GM21390 (cell line): Measurements from ENCODE around the gene SLC40A1.

Source experiments
- ATAC-seq: cut with Tn5 transposase; IDR thresholded peaks from one replicate; pipeline ENCODE4 v1.9.1; 2021; ENCODE audit not compliant: unreplicated experiment

SLC40A1 gene

DNA sequence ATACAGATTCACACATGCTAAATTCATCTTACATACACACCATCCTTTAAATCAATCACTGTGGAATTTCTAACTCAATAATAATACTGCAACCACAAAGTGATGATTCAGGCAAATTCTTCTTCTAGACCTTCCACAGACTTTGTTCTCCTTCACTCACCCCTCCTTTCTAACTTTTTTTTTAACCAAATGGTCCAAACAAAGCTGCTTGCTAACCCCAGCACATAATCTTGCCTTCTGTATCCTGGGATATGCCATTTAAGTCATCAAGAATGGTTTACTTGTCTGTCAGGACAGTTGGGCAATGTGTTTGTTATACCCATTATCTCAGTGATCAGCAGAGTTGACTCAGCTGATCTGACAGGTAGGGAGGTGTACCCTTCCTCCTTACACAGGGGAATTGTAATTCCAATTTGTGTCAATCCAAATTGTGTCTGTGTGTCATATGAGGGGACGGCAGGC is 10.0 kb downstream of the SLC40A1 start:
- ATAC-seq: no peak

DNA sequence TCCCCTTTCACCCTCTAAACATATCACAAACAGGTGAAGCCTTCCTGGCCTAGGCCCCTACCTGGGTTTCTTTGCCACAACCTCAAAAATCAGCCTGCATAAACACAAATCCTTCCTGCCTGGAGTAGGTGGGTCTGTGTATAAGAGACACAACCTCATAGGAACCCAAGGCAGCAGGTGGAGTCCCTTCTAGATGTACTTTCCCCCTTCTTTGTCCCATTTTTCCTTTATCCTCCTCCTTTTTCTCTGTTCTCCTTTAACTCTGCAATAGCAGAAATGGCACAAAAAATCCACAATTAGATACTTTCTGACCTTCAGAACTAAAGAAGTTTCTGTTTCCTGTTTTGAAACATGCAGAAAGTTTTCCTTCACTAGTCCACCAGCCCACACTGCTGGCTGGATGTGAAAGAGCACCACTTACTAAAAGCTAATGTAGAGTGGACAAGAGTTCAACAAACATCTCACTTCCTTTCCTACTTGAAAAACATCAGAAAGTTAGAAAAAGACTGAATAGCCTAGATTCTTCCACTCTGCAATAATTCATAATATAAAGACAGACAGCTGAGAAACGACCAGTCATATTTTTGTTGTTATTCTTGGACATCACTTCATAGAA is 11.2 kb downstream of the SLC40A1 start:
- peak; percentile 61 for ATAC-seq

DNA sequence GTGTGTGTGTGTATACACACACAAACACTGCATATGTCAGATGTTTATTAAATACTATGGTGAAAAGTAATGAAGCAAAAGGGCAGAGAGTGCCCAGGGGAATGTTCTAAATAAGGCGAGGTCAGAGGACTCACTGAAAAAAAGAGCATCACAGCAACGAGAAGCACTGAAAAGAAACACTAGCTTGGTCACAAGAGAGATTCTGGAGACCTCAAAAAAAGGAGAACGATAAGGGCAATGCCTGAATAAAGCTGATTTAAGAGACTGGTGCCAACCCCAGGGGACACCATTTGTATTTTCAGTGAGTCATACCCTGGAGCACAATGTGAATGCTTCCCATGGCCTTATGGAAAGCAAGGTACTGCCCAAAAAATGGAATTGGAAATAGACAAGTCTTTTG is 14.5 kb downstream of the SLC40A1 start:
- ATAC-seq: no peak

DNA sequence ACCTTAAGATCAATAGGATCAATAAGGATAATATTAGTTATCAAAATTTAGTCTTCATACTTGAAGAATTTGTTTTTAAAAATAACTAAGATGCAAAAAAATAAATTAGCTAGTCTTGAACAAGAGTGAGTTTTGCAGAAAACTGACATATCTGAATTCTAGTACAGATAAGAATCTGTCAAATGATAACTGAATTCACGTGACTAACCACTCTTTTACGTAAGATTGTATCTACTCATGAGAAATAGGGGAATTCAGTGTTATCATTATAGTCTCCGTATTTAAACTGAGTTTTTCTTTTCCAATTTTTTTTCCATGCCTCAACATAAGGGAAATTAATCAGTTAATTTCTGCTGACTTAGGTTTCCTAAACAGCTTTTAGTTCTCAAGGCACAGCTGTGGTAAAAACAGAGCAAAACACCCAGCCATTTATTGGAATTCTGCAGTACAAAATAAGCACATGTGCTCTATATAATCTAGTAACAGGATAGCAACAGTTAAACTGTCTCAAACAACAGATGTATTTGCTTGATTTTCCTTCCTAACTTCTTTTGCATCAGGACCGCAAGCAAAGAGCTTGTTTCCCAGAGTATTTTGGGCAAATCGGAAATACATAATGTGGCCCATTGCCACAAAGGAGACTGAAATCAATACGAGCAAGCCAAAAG is 19.1 kb downstream of the SLC40A1 start:
- ATAC-seq: no peak

DNA sequence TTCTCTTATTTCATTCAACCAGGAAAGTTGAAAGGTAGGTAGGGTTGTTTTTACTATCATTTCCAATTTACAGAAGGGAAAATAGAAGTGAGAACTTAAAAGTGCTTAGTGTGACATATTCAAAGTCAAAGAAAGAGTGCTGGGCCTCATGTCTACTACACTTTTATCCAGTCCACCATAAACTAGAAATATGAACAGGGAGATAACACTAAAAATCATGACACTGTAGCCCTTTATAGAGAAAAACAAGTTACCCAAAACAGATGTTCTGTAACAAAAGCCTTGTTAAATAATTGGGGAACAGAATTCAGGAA is 20.4 kb downstream of the SLC40A1 start:
- ATAC-seq: no peak

DNA sequence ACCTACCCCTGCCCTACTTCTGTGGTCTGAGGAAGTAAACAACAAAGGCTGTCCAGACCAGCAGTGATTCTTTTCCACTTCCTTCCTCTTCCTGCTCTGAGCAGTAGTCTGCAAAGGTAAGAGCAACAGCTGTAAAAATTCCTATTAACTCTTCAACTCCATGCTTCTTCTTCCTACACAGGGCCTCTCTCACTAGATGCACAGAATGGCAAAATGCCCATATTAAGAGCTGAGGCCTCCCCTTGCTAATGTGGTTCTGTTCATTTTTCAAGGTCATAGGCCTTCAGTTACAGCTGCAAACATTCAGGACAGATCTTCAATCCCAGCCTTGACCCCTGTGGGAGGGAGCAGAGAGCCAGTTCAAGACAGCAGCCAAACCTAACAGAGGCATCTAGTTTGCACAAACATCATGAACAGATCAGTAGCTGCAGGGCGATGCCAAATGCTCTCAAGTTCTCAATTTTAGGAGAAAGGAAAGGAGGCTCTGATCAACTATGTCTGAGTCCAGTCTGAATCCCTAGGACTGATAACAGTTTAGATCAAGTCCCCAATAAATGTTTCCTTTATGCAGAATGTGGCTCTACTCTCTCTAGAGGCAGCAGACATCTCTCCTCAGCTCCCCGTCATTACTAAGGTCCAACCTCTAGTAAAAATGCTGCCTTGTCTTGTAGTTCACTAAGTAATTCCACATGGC is 20.9 kb downstream of the SLC40A1 start:
- ATAC-seq: no peak

DNA sequence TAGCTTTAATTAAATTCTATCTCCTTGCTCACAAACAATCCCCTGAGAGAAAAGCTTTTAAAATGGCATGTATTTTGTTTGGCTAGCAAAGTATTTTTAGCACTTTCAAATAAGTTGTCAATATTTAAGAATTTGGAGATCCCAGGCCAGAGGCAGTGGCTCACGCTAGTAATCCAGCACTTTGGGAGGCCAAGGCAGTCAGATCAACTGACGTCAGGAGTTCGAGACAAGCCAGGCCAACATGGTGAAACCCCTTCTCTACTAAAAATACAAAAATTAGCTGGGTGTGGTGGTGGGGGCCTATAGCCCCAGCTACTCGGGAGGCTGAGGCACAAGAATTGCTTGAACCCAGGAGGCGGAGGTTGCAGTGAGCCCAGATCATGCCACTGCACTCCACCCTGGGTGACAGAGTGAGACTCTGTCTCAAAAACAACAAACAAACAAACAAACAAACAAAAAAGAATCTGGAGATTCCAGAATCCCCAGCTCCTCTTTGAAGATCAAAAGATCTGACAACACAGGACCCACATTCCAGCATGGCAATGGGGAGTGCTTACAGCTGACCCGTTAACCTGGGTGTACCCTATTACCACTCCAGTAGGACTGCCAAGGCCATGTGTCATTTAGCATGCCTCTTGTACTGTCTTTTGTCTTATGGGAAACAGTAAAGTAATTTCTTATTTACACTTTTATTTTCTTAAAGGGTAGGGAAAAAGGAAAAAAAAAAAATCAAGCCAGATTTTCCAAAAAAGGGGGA is 21.9 kb downstream of the SLC40A1 start:
- ATAC-seq: no peak

DNA sequence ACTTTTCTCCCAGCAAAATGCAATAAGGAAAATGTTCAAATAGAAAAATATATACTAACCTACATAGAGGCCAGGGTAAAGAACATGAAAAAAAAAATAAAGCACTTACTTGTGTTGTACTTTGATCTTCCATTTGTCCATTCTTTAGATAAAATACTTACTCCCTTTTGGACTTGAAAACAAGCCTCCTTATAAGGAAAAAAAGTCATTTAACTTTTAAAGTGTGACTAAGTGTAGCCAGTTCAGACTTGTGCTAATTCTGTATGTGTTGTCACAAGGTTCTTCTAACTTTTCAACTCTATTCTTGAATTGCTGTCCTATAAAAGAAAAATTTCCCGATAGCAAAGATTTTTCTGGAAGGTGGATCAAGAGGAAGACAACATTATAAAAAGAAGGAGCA is 23.2 kb downstream of the SLC40A1 start:
- ATAC-seq: no peak

DNA sequence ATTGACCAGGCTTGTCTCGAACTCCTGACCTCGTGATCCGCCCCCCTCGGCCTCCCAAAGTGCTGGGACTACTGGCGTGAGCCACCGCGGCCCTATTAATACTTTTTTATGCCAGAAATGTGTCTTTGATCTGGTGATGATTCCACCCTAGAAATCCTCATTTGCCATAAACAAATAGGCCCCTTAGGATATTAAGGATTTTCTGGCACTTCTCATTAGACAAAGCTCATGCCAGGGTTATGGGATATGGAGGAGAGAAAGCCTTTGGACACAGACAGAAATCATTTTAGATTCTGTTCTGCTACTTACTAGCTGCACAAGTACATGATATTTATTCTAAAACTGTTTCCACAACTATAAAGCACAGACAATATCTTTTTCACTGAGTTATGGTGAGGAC is 24.1 kb downstream of the SLC40A1 start:
- ATAC-seq: no peak

DNA sequence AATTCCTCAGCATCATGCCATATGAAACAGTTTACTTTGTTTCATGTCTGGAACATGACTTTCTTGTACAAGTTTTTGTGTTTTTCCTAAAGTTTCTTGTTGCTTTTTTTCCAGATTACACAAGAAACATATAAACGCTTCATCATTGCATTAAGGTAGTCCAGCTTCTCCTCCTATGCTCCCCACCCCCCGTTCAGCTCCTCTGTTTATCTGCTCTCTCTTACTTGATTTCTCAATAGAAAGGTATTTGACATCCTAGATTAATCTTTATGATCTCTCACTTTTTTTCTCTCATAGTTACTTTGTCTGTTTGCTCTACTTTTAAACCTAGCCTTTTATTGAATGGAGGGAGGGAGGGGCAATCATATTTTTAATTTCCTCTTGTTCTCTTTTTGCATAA is 25.4 kb downstream of the SLC40A1 start:
- no peak for ATAC-seq

DNA sequence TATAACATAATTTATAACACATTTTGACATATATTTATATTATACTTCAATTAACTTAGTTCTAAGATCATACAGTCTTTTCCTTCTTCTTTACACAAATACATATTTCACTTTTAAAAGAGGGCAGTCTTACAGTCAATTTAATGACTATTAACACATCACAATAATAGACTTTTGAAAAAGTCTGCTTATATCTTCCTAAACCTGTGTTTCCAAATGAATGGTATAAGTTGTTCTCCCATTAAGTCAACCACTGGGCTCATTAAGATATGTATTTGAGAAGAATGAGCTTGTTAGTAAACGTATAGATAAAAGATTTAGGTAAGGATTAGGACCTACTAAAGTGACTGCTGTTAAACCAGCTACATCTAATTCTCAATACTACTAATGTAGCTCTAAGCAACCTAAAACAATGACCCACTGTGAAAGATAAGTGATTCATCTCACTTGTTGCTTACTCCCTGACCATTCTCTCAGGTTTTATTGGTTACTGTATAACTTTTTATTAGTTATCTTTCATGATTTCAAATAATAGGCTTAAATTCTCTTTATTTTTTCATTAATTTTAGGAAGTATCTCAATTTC is 27.0 kb downstream of the SLC40A1 start:
- no peak for ATAC-seq

DNA sequence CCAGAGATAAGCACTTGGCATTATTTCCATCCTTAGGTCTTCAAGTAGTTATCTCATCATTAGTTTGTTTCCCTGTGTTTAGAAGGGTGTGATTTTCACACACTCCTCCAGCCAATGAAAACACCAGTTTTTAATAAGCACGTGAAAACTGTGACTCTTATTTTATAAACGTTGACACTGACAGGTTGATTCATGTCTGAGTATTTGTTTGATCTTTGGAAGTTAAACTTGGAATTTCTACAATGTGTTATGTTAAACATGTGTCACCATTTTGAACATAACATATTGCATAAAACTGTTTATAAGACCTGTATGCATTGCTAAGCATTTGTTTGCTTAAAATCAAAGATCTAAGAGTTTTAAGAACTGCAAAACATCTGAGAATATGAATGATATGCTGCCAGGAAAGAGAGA is 27.6 kb downstream of the SLC40A1 start:
- ATAC-seq: no peak

DNA sequence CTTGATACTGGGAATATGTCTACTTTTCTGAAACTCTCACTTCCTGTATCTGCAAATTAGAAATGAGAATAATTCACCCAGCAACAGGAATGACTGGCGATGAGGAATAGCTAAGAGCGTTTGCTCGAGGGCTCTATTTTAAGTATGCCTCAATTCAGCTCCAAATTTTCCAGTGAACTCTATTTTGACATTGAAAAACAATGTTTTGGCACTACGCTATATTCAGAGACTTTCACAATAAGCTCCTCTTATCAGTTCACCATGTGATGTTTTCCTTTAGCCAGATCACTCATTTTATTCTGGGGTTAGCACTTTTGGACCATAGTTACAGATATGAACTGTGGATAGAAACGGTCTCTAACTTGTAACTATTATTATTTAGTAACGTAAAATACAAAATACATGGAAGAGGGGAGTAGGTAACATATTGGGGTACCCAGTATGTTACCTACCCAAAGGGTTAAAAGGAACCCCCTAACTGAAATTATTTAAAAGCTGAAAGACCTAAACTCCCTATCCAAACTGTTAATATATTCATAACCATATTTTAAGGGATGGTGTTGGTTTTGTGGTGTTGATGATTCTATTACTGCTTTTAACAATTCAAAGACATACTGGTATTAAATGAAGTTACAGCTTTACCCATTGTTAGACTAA is 28.1 kb downstream of the SLC40A1 start:
- no peak for ATAC-seq

DNA sequence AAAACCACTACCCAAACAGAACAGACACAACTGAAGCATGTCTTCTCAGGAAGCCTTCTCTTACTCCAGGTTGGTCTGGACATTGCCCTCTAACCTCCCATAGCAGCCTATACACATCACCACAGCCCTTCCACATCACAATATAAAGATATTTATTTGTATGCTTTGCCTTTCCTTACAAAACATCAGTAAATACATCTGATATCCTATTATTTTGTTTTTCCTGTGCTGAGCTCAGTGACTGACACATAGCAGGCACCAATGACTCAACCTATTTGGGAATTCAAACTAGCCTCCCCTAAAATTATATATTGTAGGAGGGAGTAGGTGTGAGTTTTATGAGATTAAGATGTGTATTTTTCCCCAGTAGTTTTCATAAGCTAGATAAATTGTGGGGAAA is 28.8 kb downstream of the SLC40A1 start:
- ATAC-seq: no peak

DNA sequence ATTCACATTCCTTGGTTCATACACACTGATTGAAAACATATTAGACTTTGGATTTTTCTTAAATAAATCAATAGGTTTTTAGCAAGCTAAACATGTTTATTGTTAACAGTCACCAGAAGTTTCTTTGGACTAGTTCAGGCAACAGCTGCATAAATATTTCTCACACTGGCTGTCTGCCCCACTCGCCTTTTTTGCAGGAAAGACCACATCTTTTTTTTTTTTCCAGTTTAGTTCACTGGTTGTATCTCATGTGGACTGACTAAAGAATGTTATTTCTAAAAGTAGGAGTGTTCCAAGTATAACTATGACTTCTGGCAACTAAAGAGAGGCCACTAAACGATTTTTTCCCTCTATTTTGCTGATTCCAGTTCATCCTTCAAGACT is 31.1 kb downstream of the SLC40A1 start:
- ATAC-seq: no peak

DNA sequence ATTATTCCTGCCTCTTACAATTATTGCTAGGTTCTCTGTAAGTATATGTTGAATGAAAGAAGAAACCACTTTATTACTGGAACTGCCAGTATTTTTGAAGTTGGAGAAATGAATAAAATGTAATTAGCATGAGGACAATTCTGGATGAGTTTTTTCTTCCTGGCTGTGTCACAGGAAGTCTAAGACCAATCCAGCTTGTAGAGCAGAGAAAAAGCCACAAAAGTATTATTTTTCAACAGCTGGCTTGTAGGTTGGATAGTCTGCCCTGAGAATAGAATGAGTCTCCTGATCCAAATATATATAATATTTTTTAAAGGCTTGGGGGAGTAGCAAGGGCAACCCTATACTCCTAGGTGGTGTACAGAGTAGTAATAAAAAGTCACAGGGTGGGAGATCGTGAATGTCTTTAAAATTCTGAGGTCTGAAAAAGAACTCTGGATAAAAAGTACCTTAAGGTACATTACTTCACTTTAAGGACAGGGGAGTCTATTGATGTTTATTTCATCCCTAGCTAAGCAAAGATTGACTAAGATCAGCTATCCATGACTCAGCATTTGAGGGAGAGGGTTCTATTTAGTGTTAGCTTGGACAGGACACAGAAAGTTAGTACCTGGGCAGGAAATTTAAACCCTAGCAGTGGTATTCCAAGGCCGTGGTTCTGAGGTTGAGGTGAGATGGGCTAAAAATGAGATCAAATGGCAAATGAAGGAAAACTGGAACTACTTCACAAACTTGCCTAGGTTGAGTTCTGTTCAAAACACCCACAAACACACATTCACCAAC is 31.7 kb downstream of the SLC40A1 start:
- ATAC-seq: no peak

DNA sequence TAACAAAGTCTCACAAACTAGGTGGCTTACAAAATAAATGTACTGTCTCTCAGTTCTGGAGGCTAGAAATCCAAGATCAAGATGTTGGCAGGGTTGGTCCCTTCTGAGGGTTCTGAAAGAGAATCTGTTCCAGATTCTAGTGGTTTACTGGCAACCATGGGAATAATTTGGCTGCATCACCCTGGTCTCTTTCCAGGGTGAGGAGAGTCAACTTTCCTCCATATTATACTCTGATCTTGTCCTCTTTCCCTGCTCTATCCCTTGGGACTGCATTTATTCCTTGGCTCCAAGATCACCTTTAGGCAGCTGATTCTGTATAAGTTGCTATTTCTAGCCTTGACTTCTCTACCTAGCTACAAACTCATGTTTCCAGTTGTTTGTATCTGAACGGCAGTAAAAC is 35.2 kb downstream of the SLC40A1 start:
- ATAC-seq: no peak

DNA sequence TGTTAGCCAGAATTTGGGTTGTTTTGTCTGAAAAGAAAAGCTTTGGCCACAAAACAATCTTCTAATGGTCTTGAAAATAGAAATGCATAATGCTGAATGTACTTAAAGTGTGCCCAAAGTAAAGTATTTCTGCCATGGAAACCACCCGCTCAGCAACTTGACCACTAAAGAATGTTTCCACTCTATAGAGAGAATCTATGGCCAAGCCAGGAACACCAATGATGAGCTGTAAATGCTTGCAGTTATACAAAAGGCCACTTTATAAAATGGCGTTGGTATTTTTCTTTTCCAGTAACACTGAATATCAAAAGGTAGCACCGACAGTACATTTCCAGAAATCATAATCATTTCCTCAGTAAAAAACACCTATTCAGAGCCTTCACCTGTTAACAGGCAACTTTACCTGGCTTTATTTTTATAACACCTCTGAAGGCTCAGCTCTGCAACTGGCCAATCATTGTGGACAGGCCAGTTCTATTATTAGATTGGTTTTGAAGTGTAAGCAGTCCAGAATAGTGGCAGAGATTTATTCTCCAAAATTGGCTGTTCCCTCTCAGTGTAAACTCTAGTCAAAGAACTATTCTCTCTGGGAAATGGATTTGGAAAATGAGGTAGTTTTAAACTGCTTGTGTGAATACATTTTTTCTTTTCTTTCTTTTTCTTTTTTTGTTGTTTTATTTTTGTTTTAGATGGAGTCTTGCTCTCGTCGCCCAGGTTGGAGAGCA is 36.1 kb downstream of the SLC40A1 start:
- ATAC-seq: no peak

DNA sequence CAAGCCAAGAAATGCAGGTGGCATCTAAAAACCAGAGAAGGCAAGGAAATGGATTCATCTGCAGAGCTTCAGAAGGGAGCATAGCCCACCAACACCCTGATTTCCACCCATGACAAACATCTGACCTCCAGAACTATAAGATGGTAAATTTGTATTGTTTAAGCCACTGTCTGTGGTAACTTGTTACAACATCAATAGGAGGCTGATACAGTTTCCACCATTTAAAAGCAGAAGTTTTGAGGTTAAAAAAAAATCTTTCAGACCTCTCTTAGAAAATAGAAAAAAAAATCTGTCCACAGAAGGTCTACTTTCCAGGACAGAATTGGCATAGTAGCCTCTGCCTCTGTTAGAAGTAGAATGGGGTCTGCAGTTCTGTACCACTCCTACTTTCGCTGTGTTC is 37.2 kb downstream of the SLC40A1 start:
- ATAC-seq: no peak
